Fibroblast of lung (primary cell): ENCODE measurements around the gene TNS3. TPM values are rescaled to one million over a fixed set of nuclear protein-coding genes. Genes with fewer than 3 reads are reported as not detected.

ENCODE experiments used
- DNase-seq, 2 donors: peaks; one replicate each; pipeline versions ENCODE4 v3.0.0 to v3.0.0-alpha.2; 2010; ENCODE audit warnings: low read depth in 2 of 2
- H2AFZ ChIP-seq: 2 replicates; pipeline ENCODE4 v1.5.1; 2012; ENCODE audit warnings: low read length, control low read depth, inconsistent platforms
- H3K27ac ChIP-seq: 2 replicates; pipeline ENCODE4 v1.5.1; 2011; ENCODE audit warnings: low read length, control low read depth; ENCODE audit not compliant: insufficient read depth
- H3K27me3 ChIP-seq: 2 replicates; pipeline ENCODE4 v1.5.1; 2011; ENCODE audit warnings: mild to moderate bottlenecking, low read length; ENCODE audit not compliant: control insufficient read depth, insufficient read depth
- H3K36me3 ChIP-seq: 2 replicates; pipeline ENCODE4 v1.5.1; 2011; ENCODE audit warnings: low read length; ENCODE audit not compliant: control insufficient read depth, insufficient read depth
- H3K4me1 ChIP-seq: 2 replicates; pipeline ENCODE4 v1.5.1; 2011; ENCODE audit warnings: low read length; ENCODE audit not compliant: control insufficient read depth, insufficient read depth; ENCODE audit errors: extremely low read depth
- H3K4me2 ChIP-seq: 2 replicates; pipeline ENCODE4 v1.5.1; 2011; ENCODE audit warnings: low read length, control low read depth; ENCODE audit not compliant: insufficient read depth; ENCODE audit errors: extremely low read depth
- H3K4me3 ChIP-seq, 4 experiments: fragments of 200-600 bp in 1 of 4; sonication (generic) in 1 of 4; replicated peaks in 1 of 4; 2 replicates each; pipeline ENCODE4 v1.5.1; 2011 to 2016; ENCODE audit warnings: low read length in 4 of 4, low read depth in 3 of 4, mild to moderate bottlenecking in 3 of 4, control low read depth in 2 of 4, inconsistent platforms in 1 of 4, mixed read lengths in 1 of 4; ENCODE audit not compliant: insufficient read depth in 1 of 4; ENCODE audit errors: control extremely low read depth in 1 of 4
- H3K79me2 ChIP-seq: 2 replicates; pipeline ENCODE4 v1.5.1; 2012; ENCODE audit warnings: mild to moderate bottlenecking, low read length, inconsistent platforms; ENCODE audit not compliant: control insufficient read depth, insufficient read depth
- H3K9ac ChIP-seq: 2 replicates; pipeline ENCODE4 v1.5.1; 2011; ENCODE audit warnings: mild to moderate bottlenecking, low read length, control low read depth; ENCODE audit not compliant: insufficient read depth
- H3K9me3 ChIP-seq: 2 replicates; pipeline ENCODE4 v1.5.1; 2012; ENCODE audit warnings: low read depth, low read length; ENCODE audit not compliant: control insufficient read depth, insufficient read depth
- H4K20me1 ChIP-seq: 2 replicates; pipeline ENCODE4 v1.5.1; 2011; ENCODE audit warnings: low read length; ENCODE audit not compliant: control insufficient read depth, insufficient read depth; ENCODE audit errors: extremely low read depth
- CTCF ChIP-seq, 2 donors: IDR thresholded peaks in 1 of 2; conservative IDR thresholded peaks in 1 of 2; 1 replicate in 1 of 2; 2 replicates in 1 of 2; pipeline ENCODE4 v1.5.1; 2011 to 2012; ENCODE audit warnings: low read length in 2 of 2, control low read depth in 1 of 2, inconsistent platforms in 1 of 2, low read depth in 1 of 2, mild to moderate bottlenecking in 1 of 2
- EZH2 ChIP-seq: IDR thresholded peaks from 2 replicates; pipeline ENCODE4 v1.5.1; 2012; ENCODE audit warnings: low read length, control low read depth, mild to moderate bottlenecking; ENCODE audit errors: missing control alignments
- polyA plus RNA-seq, 2 donors: library from polyadenylated mRNA; depleted of rRNA in 1 of 2; stranded (reverse) in 1 of 2; unstranded in 1 of 2; fragments of >200 nt; gene quantifications; 2 replicates each; pipeline ENCODE4 v1.2.1, GENCODE V29; 2011 to 2012; ENCODE audit warnings: missing spikeins in 1 of 2
- total RNA-seq: library from RNA; depleted of rRNA; stranded (reverse); fragments of >200 nt; gene quantifications from 2 replicates; pipeline ENCODE4 v1.2.1, GENCODE V29; 2014

TNS3 gene
- total and polyA plus RNA-seq, 2 donors (not counting 1 experiment from before 2014, with no cell fraction given), result 74.4 to 88.8 TPM

GRCh38 chr7:47588704-47589225, 6.9 kb upstream of the TNS3 start:
- no peak overlapping the region for H3K4me3 ChIP-seq
- no peak overlapping the region for H3K4me2 ChIP-seq
- H3K79me2 ChIP-seq, result no peaks in the 10 kb centered on the region
- no peak overlapping the region for H3K9ac ChIP-seq
- H3K27ac ChIP-seq, result no peak overlapping the region
- DNase-seq, result no peak
- no peak overlapping the region for H2AFZ ChIP-seq
- no peak for TF ChIP-seq CTCF (conservative IDR thresholded peaks at IDR 0.05 in 1 of 2, IDR thresholded peaks at IDR 0.05 in 1 of 2; ENCODE audit: low read depth in 1 of 2, low read length in 2 of 2)
- no peak for TF ChIP-seq EZH2
- no peaks in the 10 kb centered on the region for H3K9me3 ChIP-seq
- H4K20me1 ChIP-seq, result no peaks in the 10 kb centered on the region
- no peaks in the 10 kb centered on the region for H3K36me3 ChIP-seq
- H3K4me1 ChIP-seq, result peaks cover 13% of the 10 kb centered on the region
- H3K27me3 ChIP-seq, result no peaks in the 10 kb centered on the region

GRCh38 chr7:47587976-47588375, 6.1 kb upstream of the TNS3 start:
- Histone ChIP-seq H3K79me2 (no peaks in the 10 kb centered on the region), H3K9ac (no peak overlapping the region), H3K4me2 (no peak overlapping the region), H3K27me3 (no peaks in the 10 kb centered on the region), H3K4me1 (peaks cover 17% of the 10 kb centered on the region), H2AFZ (no peak overlapping the region), H3K27ac (no peak overlapping the region), H3K4me3 (no peak overlapping the region), H3K36me3 (no peaks in the 10 kb centered on the region), H4K20me1 (no peaks in the 10 kb centered on the region), H3K9me3 (no peaks in the 10 kb centered on the region)
- no peak for TF ChIP-seq EZH2
- TF ChIP-seq CTCF (conservative IDR thresholded peaks at IDR 0.05 in 1 of 2, IDR thresholded peaks at IDR 0.05 in 1 of 2; ENCODE audit: low read depth in 1 of 2, low read length in 2 of 2), result no peak
- no peak for DNase-seq

GRCh38 chr7:47587351-47587750, 5.4 kb upstream of the TNS3 start:
- no peaks in the 10 kb centered on the region for H3K9me3 ChIP-seq
- TF ChIP-seq CTCF (conservative IDR thresholded peaks at IDR 0.05 in 1 of 2, IDR thresholded peaks at IDR 0.05 in 1 of 2; ENCODE audit: low read depth in 1 of 2, low read length in 2 of 2), result no peak
- no peak for TF ChIP-seq EZH2

More at GRCh38 chr7:47587351-47587750, 5.4 kb upstream of the TNS3 start:
- H3K4me2 ChIP-seq, result no peak overlapping the region
- no peaks in the 10 kb centered on the region for H4K20me1 ChIP-seq
- no peak overlapping the region for H3K27ac ChIP-seq
- H3K36me3 ChIP-seq, result no peaks in the 10 kb centered on the region
- no peak overlapping the region for H3K4me3 ChIP-seq
- DNase-seq, result no peak
- H3K27me3 ChIP-seq, result no peaks in the 10 kb centered on the region
- no peak overlapping the region for H3K9ac ChIP-seq
- no peaks in the 10 kb centered on the region for H3K79me2 ChIP-seq
- peaks cover 18% of the 10 kb centered on the region for H3K4me1 ChIP-seq
- no peak overlapping the region for H2AFZ ChIP-seq
